Measurements from ENCODE around the gene TPH2. TPM values are rescaled to one million over a fixed set of nuclear protein-coding genes. Genes with fewer than 3 reads are reported as not detected.

TPH2 gene
- total and polyA plus RNA-seq, 2 of the 13 experiments (the other 11 are each of a cell fraction or from before 2014, with no cell fraction given) = not detected

DNA sequence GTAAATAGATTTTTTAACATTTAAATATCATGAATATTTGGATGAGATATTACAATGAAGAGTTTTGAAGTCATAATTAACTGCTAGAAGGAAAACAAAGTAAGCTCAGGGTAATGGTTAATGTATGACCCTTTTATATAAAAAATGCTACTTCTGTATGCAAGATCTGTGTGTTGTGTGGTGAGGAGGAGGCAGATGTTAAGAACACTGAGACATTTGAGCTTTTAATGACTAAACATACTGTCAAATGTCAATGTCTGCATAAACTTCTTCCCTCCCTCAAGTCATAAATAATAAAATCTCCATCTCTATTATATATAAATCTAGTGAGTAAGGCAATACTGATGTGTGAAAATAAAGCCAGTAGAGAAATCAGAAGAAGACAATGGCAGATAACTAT, 1.4 kb downstream of the TPH2 start:
- Histone ChIP-seq H3K4me3 (replicated peaks in 1 of 3; ENCODE audit: insufficient read depth in 1 of 3, low read depth in 2 of 3, low read length in 3 of 3) (no peak overlapping the region), H3K4me1 (ENCODE audit: insufficient read depth, low read length) (no peaks in the 10 kb centered on the region), H2AFZ (ENCODE audit: low read length) (no peak overlapping the region), H3K27me3 (ENCODE audit: control insufficient read depth in 1 of 2, insufficient read depth in 2 of 2, low read length in 2 of 2) (peaks cover 0 to 4% of the 10 kb centered on the region in 2 experiments; a peak in 2 of 5 replicates), H3K9me3 (ENCODE audit: low read length) (no peaks in the 10 kb centered on the region), H3K36me3 (replicated peaks in 1 of 2; ENCODE audit: control insufficient read depth in 1 of 2, insufficient read depth in 2 of 2, low read length in 2 of 2) (no peaks in the 10 kb centered on the region), H3K79me2 (ENCODE audit: insufficient read depth, low read length) (no peaks in the 10 kb centered on the region), H4K20me1 (ENCODE audit: insufficient read depth, low read length) (no peaks in the 10 kb centered on the region), H3K9ac (ENCODE audit: insufficient read depth, low read depth, low read length) (no peak overlapping the region), H3K27ac (ENCODE audit: extremely low read length, insufficient read depth, low read length) (no peak overlapping the region), H3K4me2 (ENCODE audit: low read depth, low read length) (no peak overlapping the region)
- TF ChIP-seq SRSF4 (IDR thresholded peaks at IDR 0.05; ENCODE audit: low read depth, low read length, poor library complexity, severe bottlenecking) = no peak
- TF ChIP-seq RAD21 (CRISPR knock-in tag; IDR thresholded peaks at IDR 0.05) = no peak
- no peak for TF ChIP-seq PTBP1 (IDR thresholded peaks at IDR 0.05; ENCODE audit: low read depth, low read length, poor library complexity, severe bottlenecking)
- TF ChIP-seq BCL6 (CRISPR knock-in tag; IDR thresholded peaks at IDR 0.05) = no peak
- TF ChIP-seq SMC3 (IDR thresholded peaks at IDR 0.05; ENCODE audit: low read length) = no peak
- TF ChIP-seq, protein P1, sequence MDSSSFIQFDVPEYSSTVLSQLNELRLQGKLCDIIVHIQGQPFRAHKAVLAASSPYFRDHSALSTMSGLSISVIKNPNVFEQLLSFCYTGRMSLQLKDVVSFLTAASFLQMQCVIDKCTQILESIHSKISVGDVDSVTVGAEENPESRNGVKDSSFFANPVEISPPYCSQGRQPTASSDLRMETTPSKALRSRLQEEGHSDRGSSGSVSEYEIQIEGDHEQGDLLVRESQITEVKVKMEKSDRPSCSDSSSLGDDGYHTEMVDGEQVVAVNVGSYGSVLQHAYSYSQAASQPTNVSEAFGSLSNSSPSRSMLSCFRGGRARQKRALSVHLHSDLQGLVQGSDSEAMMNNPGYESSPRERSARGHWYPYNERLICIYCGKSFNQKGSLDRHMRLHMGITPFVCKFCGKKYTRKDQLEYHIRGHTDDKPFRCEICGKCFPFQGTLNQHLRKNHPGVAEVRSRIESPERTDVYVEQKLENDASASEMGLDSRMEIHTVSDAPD (CRISPR knock-in tag; IDR thresholded peaks at IDR 0.05) = no peak
- no peak for TF ChIP-seq ZNF652 (CRISPR knock-in tag; IDR thresholded peaks at IDR 0.05; ENCODE audit: borderline replicate concordance, low read depth)
- TF ChIP-seq ELF4 (CRISPR knock-in tag; IDR thresholded peaks at IDR 0.05; ENCODE audit: borderline replicate concordance) = no peak
- TF ChIP-seq, protein P2, sequence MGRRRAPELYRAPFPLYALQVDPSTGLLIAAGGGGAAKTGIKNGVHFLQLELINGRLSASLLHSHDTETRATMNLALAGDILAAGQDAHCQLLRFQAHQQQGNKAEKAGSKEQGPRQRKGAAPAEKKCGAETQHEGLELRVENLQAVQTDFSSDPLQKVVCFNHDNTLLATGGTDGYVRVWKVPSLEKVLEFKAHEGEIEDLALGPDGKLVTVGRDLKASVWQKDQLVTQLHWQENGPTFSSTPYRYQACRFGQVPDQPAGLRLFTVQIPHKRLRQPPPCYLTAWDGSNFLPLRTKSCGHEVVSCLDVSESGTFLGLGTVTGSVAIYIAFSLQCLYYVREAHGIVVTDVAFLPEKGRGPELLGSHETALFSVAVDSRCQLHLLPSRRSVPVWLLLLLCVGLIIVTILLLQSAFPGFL (CRISPR knock-in tag; IDR thresholded peaks at IDR 0.05) = no peak
- TF ChIP-seq, protein P3, sequence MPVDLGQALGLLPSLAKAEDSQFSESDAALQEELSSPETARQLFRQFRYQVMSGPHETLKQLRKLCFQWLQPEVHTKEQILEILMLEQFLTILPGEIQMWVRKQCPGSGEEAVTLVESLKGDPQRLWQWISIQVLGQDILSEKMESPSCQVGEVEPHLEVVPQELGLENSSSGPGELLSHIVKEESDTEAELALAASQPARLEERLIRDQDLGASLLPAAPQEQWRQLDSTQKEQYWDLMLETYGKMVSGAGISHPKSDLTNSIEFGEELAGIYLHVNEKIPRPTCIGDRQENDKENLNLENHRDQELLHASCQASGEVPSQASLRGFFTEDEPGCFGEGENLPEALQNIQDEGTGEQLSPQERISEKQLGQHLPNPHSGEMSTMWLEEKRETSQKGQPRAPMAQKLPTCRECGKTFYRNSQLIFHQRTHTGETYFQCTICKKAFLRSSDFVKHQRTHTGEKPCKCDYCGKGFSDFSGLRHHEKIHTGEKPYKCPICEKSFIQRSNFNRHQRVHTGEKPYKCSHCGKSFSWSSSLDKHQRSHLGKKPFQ (CRISPR knock-in tag; IDR thresholded peaks at IDR 0.05; ENCODE audit: insufficient replicate concordance) = no peak
- TF ChIP-seq, protein P4, sequence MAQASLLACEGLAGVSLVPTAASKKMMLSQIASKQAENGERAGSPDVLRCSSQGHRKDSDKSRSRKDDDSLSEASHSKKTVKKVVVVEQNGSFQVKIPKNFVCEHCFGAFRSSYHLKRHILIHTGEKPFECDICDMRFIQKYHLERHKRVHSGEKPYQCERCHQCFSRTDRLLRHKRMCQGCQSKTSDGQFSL (CRISPR knock-in tag; IDR thresholded peaks at IDR 0.05) = no peak
- no peak for TF ChIP-seq ZFAT (CRISPR knock-in tag; conservative IDR thresholded peaks at IDR 0.05)
- TF ChIP-seq, protein P5, sequence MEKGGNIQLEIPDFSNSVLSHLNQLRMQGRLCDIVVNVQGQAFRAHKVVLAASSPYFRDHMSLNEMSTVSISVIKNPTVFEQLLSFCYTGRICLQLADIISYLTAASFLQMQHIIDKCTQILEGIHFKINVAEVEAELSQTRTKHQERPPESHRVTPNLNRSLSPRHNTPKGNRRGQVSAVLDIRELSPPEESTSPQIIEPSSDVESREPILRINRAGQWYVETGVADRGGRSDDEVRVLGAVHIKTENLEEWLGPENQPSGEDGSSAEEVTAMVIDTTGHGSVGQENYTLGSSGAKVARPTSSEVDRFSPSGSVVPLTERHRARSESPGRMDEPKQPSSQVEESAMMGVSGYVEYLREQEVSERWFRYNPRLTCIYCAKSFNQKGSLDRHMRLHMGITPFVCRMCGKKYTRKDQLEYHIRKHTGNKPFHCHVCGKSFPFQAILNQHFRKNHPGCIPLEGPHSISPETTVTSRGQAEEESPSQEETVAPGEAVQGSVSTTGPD (CRISPR knock-in tag; IDR thresholded peaks at IDR 0.05) = no peak
- TF ChIP-seq, protein P6, sequence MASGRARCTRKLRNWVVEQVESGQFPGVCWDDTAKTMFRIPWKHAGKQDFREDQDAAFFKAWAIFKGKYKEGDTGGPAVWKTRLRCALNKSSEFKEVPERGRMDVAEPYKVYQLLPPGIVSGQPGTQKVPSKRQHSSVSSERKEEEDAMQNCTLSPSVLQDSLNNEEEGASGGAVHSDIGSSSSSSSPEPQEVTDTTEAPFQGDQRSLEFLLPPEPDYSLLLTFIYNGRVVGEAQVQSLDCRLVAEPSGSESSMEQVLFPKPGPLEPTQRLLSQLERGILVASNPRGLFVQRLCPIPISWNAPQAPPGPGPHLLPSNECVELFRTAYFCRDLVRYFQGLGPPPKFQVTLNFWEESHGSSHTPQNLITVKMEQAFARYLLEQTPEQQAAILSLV (CRISPR knock-in tag; IDR thresholded peaks at IDR 0.05; ENCODE audit: borderline replicate concordance) = no peak
- TF ChIP-seq, protein P7, sequence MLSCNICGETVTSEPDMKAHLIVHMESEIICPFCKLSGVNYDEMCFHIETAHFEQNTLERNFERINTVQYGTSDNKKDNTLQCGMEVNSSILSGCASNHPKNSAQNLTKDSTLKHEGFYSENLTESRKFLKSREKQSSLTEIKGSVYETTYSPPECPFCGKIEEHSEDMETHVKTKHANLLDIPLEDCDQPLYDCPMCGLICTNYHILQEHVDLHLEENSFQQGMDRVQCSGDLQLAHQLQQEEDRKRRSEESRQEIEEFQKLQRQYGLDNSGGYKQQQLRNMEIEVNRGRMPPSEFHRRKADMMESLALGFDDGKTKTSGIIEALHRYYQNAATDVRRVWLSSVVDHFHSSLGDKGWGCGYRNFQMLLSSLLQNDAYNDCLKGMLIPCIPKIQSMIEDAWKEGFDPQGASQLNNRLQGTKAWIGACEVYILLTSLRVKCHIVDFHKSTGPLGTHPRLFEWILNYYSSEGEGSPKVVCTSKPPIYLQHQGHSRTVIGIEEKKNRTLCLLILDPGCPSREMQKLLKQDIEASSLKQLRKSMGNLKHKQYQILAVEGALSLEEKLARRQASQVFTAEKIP (CRISPR knock-in tag; IDR thresholded peaks at IDR 0.05; ENCODE audit: borderline replicate concordance) = no peak
- ATAC-seq (no peak), DNase-seq (ENCODE audit: low spot score) (no peak), FAIRE-seq (no peak)
- intact Hi-C loops (cut with micrococcal nuclease; ENCODE audit: unreplicated experiment) (no loop called here), in situ Hi-C loops (cut with HindIII; ENCODE audit: extremely low pct_ligation_motif_present, low pct_unique_long_range_greater_than_20kb) (no loop called here)
- CTCF ChIA-PET (ENCODE audit: low intra/inter-chr PET ratio, low total read pairs) = no interaction called here
- no TSS peak for BruUV-seq (replicated peaks)
- POLR2A ChIA-PET = no interaction called here

Data from HepG2 (cell line).